K562 (cell line): Measurements from ENCODE around the gene ALPK1. TPM values are rescaled to one million over a fixed set of nuclear protein-coding genes. Genes with fewer than 3 reads are reported as not detected.

Experiments used
- CAMTA2 ChIP-seq: fragments of 250-450 bp; sonication (Bioruptor Pico); conservative IDR thresholded peaks from 2 replicates; pipeline ENCODE4 v1.5.1; 2022
- HDAC6 ChIP-seq: IDR thresholded peaks from 2 replicates; pipeline ENCODE4 v1.6.1; 2012; ENCODE audit warnings: low read depth, mild to moderate bottlenecking, control low read depth, inconsistent platforms, low read length, moderate library complexity
- HNRNPLL ChIP-seq: fragments of 200-400 bp; formaldehyde crosslinking; IDR thresholded peaks from 2 replicates; pipeline ENCODE4 v1.6.1; 2017; ENCODE audit warnings: low read length, low read depth, mild to moderate bottlenecking; ENCODE audit not compliant: poor library complexity, severe bottlenecking
- HOMEZ ChIP-seq: fragments of 250-450 bp; sonication (Bioruptor Pico); IDR thresholded peaks from 2 replicates; pipeline ENCODE4 v1.4.0; 2020; ENCODE audit warnings: mild to moderate bottlenecking, moderate library complexity
- MITF ChIP-seq: IDR thresholded peaks from 2 replicates; pipeline ENCODE4 v1.6.1; 2014; ENCODE audit warnings: antibody characterized with exemption
- NFRKB ChIP-seq: fragments of 450-650 bp; IDR thresholded peaks from 2 replicates; pipeline ENCODE4 v1.6.1; 2016; ENCODE audit warnings: low read depth
- SIN3A ChIP-seq, 2 experiments: fragments of 150-350 bp in 1 of 2; IDR thresholded peaks; 2 replicates each; pipeline ENCODE4 v1.6.1; 2011 to 2016; ENCODE audit warnings: borderline replicate concordance in 2 of 2, low read depth in 2 of 2, low read length in 2 of 2, mild to moderate bottlenecking in 2 of 2, moderate library complexity in 2 of 2; ENCODE audit not compliant: control insufficient read depth in 1 of 2
- YY1 ChIP-seq, 3 experiments: IDR thresholded peaks; 2 replicates each; pipeline ENCODE4 v1.6.1; 2011; ENCODE audit warnings: low read length in 2 of 3, mild to moderate bottlenecking in 2 of 3, moderate library complexity in 2 of 3, borderline replicate concordance in 1 of 3, control low read depth in 1 of 3, low read depth in 1 of 3; ENCODE audit not compliant: insufficient read depth in 3 of 3, insufficient replicate concordance in 2 of 3, control insufficient read depth in 1 of 3, insufficient read length in 1 of 3; ENCODE audit errors: extremely low read depth in 1 of 3
- ZBTB1 ChIP-seq: sonication (generic); formaldehyde crosslinking; IDR thresholded peaks from 2 replicates; pipeline ENCODE4 v1.8.1; 2023; ENCODE audit warnings: missing genetic modification reagents, low read depth, mild to moderate bottlenecking, borderline replicate concordance
- ZNF639 ChIP-seq, 2 experiments: fragments of 200-800 bp in 1 of 2; sonication (Bioruptor generic) in 1 of 2; sonication (generic) in 1 of 2; formaldehyde crosslinking in 1 of 2; IDR thresholded peaks in 1 of 2; conservative IDR thresholded peaks in 1 of 2; 2 replicates each; pipeline versions ENCODE4 v1.5.0 to v1.6.1; 2016 to 2020; ENCODE audit warnings: missing compliant biosample characterization in 1 of 2, missing genetic modification characterization in 1 of 2, missing genetic modification reagents in 1 of 2
- polyA plus RNA-seq, 8 experiments: library from polyadenylated mRNA; depleted of rRNA in 4 of 8; stranded (reverse) in 5 of 8; unstranded in 3 of 8; fragments of >200 nt; fragmentation: Nextera tagmentation in 2 of 8; fragmentation: Illumina TruSeq in 1 of 8; extraction: Ambion mirVana in 2 of 8; extraction: Trizol in 1 of 8; gene quantifications; 2 replicates each; pipeline versions ENCODE4 v1.2.1 to v1.2.3, GENCODE V29; 2011 to 2014; ENCODE audit warnings: inconsistent platforms in 1 of 8, missing spikeins in 1 of 8
- total RNA-seq, 7 experiments: library from RNA; depleted of rRNA in 6 of 7; stranded (reverse); fragments of >200 nt in 6 of 7; fragmentation: Illumina TruSeq in 2 of 7; extraction: Trizol in 2 of 7; gene quantifications; 2 replicates each; pipeline versions ENCODE4 v1.2.1 to v1.2.3, GENCODE V29; 2011 to 2021; ENCODE audit warnings: low replicate concordance in 1 of 7

ALPK1 gene
- total and polyA plus RNA-seq, 9 of the 15 experiments (the other 6 are each of a cell fraction or from before 2014, with no cell fraction given), result 2.3 to 6.9 (median 4.6) TPM

DNA sequence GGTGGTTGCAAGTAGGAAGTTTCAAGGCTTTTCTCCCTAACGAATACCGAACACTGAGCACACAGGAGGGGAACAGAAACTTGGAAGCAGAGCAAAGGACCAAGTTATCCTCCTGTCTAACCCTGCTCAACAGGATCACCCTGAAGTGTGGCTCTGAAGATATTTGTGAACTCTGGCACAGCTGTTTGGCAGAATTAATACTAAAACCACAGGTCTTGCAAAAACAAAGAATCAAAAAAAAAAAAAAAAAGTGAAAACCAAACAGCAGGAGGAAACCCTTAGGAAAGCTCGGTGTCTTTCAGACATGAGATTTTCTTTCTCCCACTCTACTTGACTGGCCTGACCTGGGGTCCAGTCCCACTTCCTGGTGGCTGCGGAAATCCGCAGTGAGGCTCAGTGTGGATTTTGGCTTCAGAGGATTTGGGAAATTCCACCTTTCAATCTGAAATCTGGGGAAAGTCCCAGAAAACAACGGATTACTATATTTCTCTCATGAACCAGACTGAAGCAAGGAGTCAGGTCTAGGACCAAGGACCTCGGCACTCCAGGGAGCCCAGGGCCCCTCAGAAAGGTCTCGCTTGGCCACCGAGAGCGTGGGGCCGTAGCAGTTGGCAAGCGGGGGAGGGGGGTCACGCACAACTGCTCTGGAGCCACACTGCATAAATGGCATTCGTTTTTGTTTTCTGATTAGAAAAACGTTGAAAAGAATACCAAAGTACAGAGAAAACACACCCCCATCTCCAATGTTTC, 12.3 kb upstream of the ALPK1 start (continued):
- TF ChIP-seq MITF, result no peak
- TF ChIP-seq SIN3A (IDR thresholded peaks at IDR 0.05; ENCODE audit: borderline replicate concordance in 2 of 2, control insufficient read depth in 1 of 2, low read depth in 2 of 2, low read length in 2 of 2), result 0 out of 4 replicates have a peak, but pooled peaks of 1 of the 2 experiments have one; percentile 17
- no peak for TF ChIP-seq HDAC6
- no peak for TF ChIP-seq ZBTB1 (CRISPR knock-in tag)
- TF ChIP-seq CAMTA2 (CRISPR knock-in tag), result no peak
- TF ChIP-seq HNRNPLL, result no peak
- TF ChIP-seq ZNF639 (CRISPR knock-in tag; conservative IDR thresholded peaks at IDR 0.05 in 1 of 2, IDR thresholded peaks at IDR 0.05 in 1 of 2), result no peak
- TF ChIP-seq NFRKB, result no peak
- no peak for TF ChIP-seq YY1 (IDR thresholded peaks at IDR 0.05; ENCODE audit: borderline replicate concordance in 1 of 3, control insufficient read depth in 1 of 3, extremely low read depth in 1 of 3, insufficient read depth in 3 of 3, insufficient read length in 1 of 3, insufficient replicate concordance in 2 of 3, low read depth in 1 of 3, low read length in 2 of 3)
- TF ChIP-seq HOMEZ (CRISPR knock-in tag), result no peak
